Measurements from ENCODE around the gene RPP14. TPM values are rescaled to one million over a fixed set of nuclear protein-coding genes. Genes with fewer than 3 reads are reported as not detected.
A peak's percentile ranks its signal among the peaks of the same experiment; 100 is the strongest.

Gene RPP14
- total and polyA plus RNA-seq, 2 of the 4 experiments (the other 2 are of a cell fraction): 6.6 to 7.8 TPM

DNA sequence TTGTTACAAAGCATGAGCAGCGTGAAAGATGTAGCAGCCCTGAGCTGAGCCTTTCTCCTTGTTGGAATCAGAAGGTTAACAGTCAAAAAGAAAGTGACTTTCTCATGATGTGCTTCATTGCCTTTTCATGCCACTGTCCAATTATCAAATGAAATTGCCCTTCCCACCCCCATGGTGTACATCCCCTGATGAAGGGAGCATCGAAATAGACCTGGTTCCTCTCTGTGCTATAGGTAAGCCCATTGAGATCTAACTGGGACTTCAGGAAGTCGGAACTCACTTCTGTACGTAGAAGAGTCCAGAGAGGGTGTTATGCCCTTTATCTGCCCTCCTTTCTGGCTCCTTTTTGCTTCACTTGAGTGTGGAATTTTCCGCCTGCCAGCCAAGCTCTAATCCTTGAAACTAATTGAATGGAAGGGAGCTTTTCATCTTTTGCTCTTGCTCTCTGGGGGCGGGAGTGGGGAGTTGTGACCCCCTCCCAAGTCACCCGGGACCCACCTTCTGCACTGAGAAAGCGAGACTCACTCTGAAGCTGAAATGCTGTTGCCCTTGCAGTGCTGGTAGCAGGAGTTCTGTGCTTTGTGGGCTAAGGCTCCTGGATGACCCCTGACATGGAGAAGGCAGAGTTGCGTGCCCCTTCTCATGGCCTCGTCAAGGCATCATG is 47.5 kb upstream of the RPP14 start:
- no peak overlapping the region for H4K5ac ChIP-seq (ENCODE audit: low read depth, low read length)
- H3K4me2 ChIP-seq (ENCODE audit: low read depth, low read length): no peak overlapping the region
- H2BK15ac ChIP-seq (ENCODE audit: low read depth, low read length): no peak overlapping the region
- H3K9me1 ChIP-seq (ENCODE audit: insufficient read depth, low read length): peaks cover 9% of the 10 kb centered on the region
- H3K79me1 ChIP-seq (ENCODE audit: low read depth in 1 of 2, low read length in 2 of 2): no peaks in the 10 kb centered on the region
- no peak overlapping the region for H3K56ac ChIP-seq (ENCODE audit: extremely low read depth, insufficient read depth, low read length)
- dilution Hi-C loops (cut with HindIII; ENCODE audit: low sequenced_read_pairs, unreplicated experiment) (no loop called here), in situ Hi-C loops (cut with MboI; ENCODE audit: low sequenced_read_pairs) (no loop called here), intact Hi-C loops (cut with micrococcal nuclease) (no loop called here)
- H2BK20ac ChIP-seq (ENCODE audit: low read depth, low read length): peak overlapping the region; percentile 40; the same call in 1 of the 2 replicates
- ATAC-seq (ENCODE audit: low read depth) (no peak), DNase-seq (no peak)
- no peak overlapping the region for H2BK5ac ChIP-seq (ENCODE audit: low read depth, low read length, poor library complexity, severe bottlenecking)
- H3K9ac ChIP-seq (ENCODE audit: low read depth, low read length): no peak overlapping the region
- no peak overlapping the region for H3K14ac ChIP-seq (replicated peaks; ENCODE audit: low read depth, low read length)
- no peaks in the 10 kb centered on the region for H3K9me3 ChIP-seq (ENCODE audit: control insufficient read depth, insufficient read depth, low read length)
- no peak overlapping the region for H4K91ac ChIP-seq (ENCODE audit: insufficient read depth, low read depth, low read length)
- H3K27ac ChIP-seq (ENCODE audit: insufficient read depth, low read length): no peak overlapping the region
- peaks cover 7% of the 10 kb centered on the region for H3K36me3 ChIP-seq (ENCODE audit: control insufficient read depth, insufficient read depth, low read length)
- H2AFZ ChIP-seq (replicated peaks; ENCODE audit: low read length, poor library complexity): no peak overlapping the region
- H3K4me3 ChIP-seq (ENCODE audit: insufficient read depth, low read depth, low read length): no peak overlapping the region
- TF ChIP-seq, protein P1, sequence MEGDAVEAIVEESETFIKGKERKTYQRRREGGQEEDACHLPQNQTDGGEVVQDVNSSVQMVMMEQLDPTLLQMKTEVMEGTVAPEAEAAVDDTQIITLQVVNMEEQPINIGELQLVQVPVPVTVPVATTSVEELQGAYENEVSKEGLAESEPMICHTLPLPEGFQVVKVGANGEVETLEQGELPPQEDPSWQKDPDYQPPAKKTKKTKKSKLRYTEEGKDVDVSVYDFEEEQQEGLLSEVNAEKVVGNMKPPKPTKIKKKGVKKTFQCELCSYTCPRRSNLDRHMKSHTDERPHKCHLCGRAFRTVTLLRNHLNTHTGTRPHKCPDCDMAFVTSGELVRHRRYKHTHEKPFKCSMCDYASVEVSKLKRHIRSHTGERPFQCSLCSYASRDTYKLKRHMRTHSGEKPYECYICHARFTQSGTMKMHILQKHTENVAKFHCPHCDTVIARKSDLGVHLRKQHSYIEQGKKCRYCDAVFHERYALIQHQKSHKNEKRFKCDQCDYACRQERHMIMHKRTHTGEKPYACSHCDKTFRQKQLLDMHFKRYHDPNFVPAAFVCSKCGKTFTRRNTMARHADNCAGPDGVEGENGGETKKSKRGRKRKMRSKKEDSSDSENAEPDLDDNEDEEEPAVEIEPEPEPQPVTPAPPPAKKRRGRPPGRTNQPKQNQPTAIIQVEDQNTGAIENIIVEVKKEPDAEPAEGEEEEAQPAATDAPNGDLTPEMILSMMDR (conservative IDR thresholded peaks at IDR 0.05; ENCODE audit: low read depth, low read length): no peak
- no peak for TF ChIP-seq FOS (IDR thresholded peaks at IDR 0.05; ENCODE audit: low read depth, low read length)
- TF ChIP-seq RFX5 (IDR thresholded peaks at IDR 0.05; ENCODE audit: low read depth, low read length): no peak
- TF ChIP-seq CHD1 (IDR thresholded peaks at IDR 0.05; ENCODE audit: low read depth, low read length): no peak
- no peak for TF ChIP-seq RAD21 (IDR thresholded peaks at IDR 0.05; ENCODE audit: low read length)
- no peak for TF ChIP-seq RCOR1 (IDR thresholded peaks at IDR 0.05; ENCODE audit: insufficient replicate concordance, low read length)
- TF ChIP-seq MAZ (IDR thresholded peaks at IDR 0.05; ENCODE audit: borderline replicate concordance, low read depth, low read length): no peak
- no peak for TF ChIP-seq CEBPB (IDR thresholded peaks at IDR 0.05; ENCODE audit: low read depth, low read length)
- TF ChIP-seq SMC3 (IDR thresholded peaks at IDR 0.05; ENCODE audit: low read depth, low read length): no peak
- no peak for TF ChIP-seq BHLHE40 (IDR thresholded peaks at IDR 0.05; ENCODE audit: low read depth, low read length)
- H2AK9ac ChIP-seq (replicated peaks; ENCODE audit: low read depth, low read length, poor library complexity): no peak overlapping the region
- H3K23ac ChIP-seq (ENCODE audit: low read depth, low read length): no peak overlapping the region
- CTCF ChIA-PET: interaction anchor here (0.6 kb wide), 1 partner anchor 246 kb away, joined by 3 read pairs; no protein-coding TSS in a partner anchor
- H4K20me1 ChIP-seq (ENCODE audit: insufficient read depth, low read length): peaks cover 5% of the 10 kb centered on the region; the same call in 1 of the 2 replicates
- no TSS peak for BruUV-seq (replicated peaks)
- no peaks in the 10 kb centered on the region for H3K27me3 ChIP-seq (ENCODE audit: control insufficient read depth, insufficient read depth, low read length)
- H2BK120ac ChIP-seq (ENCODE audit: low read depth, low read length): no peak overlapping the region
- H3K4me1 ChIP-seq (ENCODE audit: control insufficient read depth, insufficient read depth, low read length): peaks cover 11% of the 10 kb centered on the region
- no peak overlapping the region for H3K18ac ChIP-seq (ENCODE audit: low read depth, low read length)
- POLR2A ChIA-PET (ENCODE audit: unreplicated experiment): no interaction called here
- H4K8ac ChIP-seq (ENCODE audit: low read depth in 2 of 2, low read length in 2 of 2): no peak overlapping the region
- no peak overlapping the region for H2AK5ac ChIP-seq (ENCODE audit: low read depth, low read length)
- WGBS, 2 experiments (ENCODE audit: extremely low coverage in 2 of 2, insufficient read length in 1 of 2): 94% methylated on average over 2 of the region's 10 CpGs; no CpG with 5 or more reads in 1 of the 2 experiments
- no peak overlapping the region for H3K4ac ChIP-seq (ENCODE audit: low read depth, low read length)
